ENCODE data around the gene RCCD1. TPM values are rescaled to one million over a fixed set of nuclear protein-coding genes. Genes with fewer than 3 reads are reported as not detected.

Gene RCCD1
- total RNA-seq, 1 experiment from 2014 or later, result 26.1 TPM

DNA sequence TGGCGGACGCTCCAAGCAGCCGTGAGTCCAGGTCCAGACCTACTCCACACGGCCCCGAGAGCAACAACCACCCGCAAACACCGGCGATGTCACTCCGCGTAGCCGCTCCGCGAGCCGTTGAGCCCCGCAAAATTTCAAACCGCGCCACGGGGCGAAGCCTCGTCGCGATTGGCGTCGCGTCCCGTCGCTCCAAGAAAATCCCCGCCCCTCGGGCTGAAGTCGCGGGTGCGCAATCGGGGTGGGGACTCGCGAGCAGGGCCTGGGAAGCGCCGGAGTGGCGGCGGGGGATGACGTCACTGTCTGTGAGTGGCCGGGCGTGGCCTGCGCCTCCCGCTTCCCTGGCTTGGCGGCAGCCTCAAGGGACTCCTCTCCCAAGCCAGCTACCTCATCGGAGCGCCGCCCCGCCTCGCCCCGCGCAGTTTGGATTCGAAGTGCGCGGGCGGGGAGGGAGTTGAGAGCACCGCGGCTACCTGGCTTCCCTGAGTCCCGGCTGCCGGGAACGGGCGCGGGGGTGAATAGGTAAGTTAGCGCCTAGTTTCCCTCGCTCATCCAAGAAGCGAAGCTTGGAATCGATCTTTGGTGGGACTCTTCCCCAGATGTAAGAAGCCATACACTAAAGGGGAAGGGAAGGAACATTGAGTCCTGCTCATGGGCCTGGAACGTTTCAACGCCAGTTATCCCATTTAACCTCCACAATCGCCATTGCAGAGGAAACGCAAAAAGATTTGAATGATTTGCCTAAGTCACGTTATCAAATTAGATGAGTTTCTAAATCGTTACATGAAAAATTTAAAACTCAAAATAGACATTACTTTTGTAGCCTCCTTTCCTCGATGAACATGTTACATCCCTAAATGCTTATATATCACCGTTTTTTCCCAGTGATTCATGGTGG lies 40.0 kb downstream of the RCCD1 start, which contains the start of gene PRC1 (continued):
- TF ChIP-seq, protein P1, sequence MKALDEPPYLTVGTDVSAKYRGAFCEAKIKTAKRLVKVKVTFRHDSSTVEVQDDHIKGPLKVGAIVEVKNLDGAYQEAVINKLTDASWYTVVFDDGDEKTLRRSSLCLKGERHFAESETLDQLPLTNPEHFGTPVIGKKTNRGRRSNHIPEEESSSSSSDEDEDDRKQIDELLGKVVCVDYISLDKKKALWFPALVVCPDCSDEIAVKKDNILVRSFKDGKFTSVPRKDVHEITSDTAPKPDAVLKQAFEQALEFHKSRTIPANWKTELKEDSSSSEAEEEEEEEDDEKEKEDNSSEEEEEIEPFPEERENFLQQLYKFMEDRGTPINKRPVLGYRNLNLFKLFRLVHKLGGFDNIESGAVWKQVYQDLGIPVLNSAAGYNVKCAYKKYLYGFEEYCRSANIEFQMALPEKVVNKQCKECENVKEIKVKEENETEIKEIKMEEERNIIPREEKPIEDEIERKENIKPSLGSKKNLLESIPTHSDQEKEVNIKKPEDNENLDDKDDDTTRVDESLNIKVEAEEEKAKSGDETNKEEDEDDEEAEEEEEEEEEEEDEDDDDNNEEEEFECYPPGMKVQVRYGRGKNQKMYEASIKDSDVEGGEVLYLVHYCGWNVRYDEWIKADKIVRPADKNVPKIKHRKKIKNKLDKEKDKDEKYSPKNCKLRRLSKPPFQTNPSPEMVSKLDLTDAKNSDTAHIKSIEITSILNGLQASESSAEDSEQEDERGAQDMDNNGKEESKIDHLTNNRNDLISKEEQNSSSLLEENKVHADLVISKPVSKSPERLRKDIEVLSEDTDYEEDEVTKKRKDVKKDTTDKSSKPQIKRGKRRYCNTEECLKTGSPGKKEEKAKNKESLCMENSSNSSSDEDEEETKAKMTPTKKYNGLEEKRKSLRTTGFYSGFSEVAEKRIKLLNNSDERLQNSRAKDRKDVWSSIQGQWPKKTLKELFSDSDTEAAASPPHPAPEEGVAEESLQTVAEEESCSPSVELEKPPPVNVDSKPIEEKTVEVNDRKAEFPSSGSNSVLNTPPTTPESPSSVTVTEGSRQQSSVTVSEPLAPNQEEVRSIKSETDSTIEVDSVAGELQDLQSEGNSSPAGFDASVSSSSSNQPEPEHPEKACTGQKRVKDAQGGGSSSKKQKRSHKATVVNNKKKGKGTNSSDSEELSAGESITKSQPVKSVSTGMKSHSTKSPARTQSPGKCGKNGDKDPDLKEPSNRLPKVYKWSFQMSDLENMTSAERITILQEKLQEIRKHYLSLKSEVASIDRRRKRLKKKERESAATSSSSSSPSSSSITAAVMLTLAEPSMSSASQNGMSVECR (CRISPR knock-in tag; IDR thresholded peaks at IDR 0.05; ENCODE audit: borderline replicate concordance), result peak; percentile 80; the same call in 1 of the 2 replicates
- peak; percentile 82; the same call in 1 of the 2 replicates for TF ChIP-seq ZNF232 (CRISPR knock-in tag; IDR thresholded peaks at IDR 0.05)
- TF ChIP-seq FOXP4 (CRISPR knock-in tag; IDR thresholded peaks at IDR 0.05), result peak; percentile 81
- TF ChIP-seq GRHL2 (CRISPR knock-in tag; IDR thresholded peaks at IDR 0.05; ENCODE audit: insufficient replicate concordance, severe bottlenecking), result no peak
- TF ChIP-seq ZNF671 (CRISPR knock-in tag; IDR thresholded peaks at IDR 0.05), result 0 out of 2 replicates have a peak, but pooled peaks have one; percentile 21
- TF ChIP-seq ZNF219 (CRISPR knock-in tag; IDR thresholded peaks at IDR 0.05; ENCODE audit: borderline replicate concordance), result 0 out of 2 replicates have a peak, but pooled peaks have one; percentile 18
- TF ChIP-seq MYBL2 (CRISPR knock-in tag; IDR thresholded peaks at IDR 0.05), result peak; percentile 100
- 0 out of 2 replicates have a peak, but pooled peaks have one; percentile 27 for TF ChIP-seq ZNF121 (CRISPR knock-in tag; IDR thresholded peaks at IDR 0.05)
- no peak for TF ChIP-seq IRF2 (CRISPR knock-in tag; IDR thresholded peaks at IDR 0.05; ENCODE audit: borderline replicate concordance, low read depth)
- no peak for TF ChIP-seq JAZF1 (CRISPR knock-in tag; IDR thresholded peaks at IDR 0.05)
- no peak for TF ChIP-seq SOX15 (CRISPR knock-in tag; IDR thresholded peaks at IDR 0.05)
- peak; percentile 88 for TF ChIP-seq SP1 (CRISPR knock-in tag; conservative IDR thresholded peaks at IDR 0.05)
- TF ChIP-seq GABPB1 (CRISPR knock-in tag; IDR thresholded peaks at IDR 0.05), result peak; percentile 75
- TF ChIP-seq, protein P2, sequence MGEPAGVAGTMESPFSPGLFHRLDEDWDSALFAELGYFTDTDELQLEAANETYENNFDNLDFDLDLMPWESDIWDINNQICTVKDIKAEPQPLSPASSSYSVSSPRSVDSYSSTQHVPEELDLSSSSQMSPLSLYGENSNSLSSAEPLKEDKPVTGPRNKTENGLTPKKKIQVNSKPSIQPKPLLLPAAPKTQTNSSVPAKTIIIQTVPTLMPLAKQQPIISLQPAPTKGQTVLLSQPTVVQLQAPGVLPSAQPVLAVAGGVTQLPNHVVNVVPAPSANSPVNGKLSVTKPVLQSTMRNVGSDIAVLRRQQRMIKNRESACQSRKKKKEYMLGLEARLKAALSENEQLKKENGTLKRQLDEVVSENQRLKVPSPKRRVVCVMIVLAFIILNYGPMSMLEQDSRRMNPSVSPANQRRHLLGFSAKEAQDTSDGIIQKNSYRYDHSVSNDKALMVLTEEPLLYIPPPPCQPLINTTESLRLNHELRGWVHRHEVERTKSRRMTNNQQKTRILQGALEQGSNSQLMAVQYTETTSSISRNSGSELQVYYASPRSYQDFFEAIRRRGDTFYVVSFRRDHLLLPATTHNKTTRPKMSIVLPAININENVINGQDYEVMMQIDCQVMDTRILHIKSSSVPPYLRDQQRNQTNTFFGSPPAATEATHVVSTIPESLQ (CRISPR knock-in tag; IDR thresholded peaks at IDR 0.05), result no peak
- TF ChIP-seq MAX (CRISPR knock-in tag; IDR thresholded peaks at IDR 0.05), result peak; percentile 91
- no peak for TF ChIP-seq ELF4 (CRISPR knock-in tag; IDR thresholded peaks at IDR 0.05; ENCODE audit: low read depth)
- TF ChIP-seq SMAD3 (CRISPR knock-in tag; IDR thresholded peaks at IDR 0.05; ENCODE audit: borderline replicate concordance), result no peak
- TF ChIP-seq, protein P3, sequence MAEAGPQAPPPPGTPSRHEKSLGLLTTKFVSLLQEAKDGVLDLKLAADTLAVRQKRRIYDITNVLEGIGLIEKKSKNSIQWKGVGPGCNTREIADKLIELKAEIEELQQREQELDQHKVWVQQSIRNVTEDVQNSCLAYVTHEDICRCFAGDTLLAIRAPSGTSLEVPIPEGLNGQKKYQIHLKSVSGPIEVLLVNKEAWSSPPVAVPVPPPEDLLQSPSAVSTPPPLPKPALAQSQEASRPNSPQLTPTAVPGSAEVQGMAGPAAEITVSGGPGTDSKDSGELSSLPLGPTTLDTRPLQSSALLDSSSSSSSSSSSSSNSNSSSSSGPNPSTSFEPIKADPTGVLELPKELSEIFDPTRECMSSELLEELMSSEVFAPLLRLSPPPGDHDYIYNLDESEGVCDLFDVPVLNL (CRISPR knock-in tag; IDR thresholded peaks at IDR 0.05; ENCODE audit: borderline replicate concordance, low read depth), result peak; percentile 89; the same call in 1 of the 2 replicates
- TF ChIP-seq, protein P4, sequence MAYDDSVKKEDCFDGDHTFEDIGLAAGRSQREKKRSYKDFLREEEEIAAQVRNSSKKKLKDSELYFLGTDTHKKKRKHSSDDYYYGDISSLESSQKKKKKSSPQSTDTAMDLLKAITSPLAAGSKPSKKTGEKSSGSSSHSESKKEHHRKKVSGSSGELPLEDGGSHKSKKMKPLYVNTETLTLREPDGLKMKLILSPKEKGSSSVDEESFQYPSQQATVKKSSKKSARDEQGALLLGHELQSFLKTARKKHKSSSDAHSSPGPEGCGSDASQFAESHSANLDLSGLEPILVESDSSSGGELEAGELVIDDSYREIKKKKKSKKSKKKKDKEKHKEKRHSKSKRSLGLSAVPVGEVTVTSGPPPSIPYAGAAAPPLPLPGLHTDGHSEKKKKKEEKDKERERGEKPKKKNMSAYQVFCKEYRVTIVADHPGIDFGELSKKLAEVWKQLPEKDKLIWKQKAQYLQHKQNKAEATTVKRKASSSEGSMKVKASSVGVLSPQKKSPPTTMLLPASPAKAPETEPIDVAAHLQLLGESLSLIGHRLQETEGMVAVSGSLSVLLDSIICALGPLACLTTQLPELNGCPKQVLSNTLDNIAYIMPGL (CRISPR knock-in tag; IDR thresholded peaks at IDR 0.05), result peak; percentile 92
- TF ChIP-seq TP53 (CRISPR knock-in tag; IDR thresholded peaks at IDR 0.05), result no peak; the same call in 1 of the 2 replicates
- TF ChIP-seq, protein P5, sequence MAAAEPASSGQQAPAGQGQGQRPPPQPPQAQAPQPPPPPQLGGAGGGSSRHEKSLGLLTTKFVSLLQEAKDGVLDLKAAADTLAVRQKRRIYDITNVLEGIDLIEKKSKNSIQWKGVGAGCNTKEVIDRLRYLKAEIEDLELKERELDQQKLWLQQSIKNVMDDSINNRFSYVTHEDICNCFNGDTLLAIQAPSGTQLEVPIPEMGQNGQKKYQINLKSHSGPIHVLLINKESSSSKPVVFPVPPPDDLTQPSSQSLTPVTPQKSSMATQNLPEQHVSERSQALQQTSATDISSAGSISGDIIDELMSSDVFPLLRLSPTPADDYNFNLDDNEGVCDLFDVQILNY (CRISPR knock-in tag; IDR thresholded peaks at IDR 0.05), result peak; percentile 96; the same call in 1 of the 2 replicates
- no peak for TF ChIP-seq NR1H2 (CRISPR knock-in tag; IDR thresholded peaks at IDR 0.05)
- no peak; the same call in 1 of the 2 replicates for TF ChIP-seq CBFB (CRISPR knock-in tag; IDR thresholded peaks at IDR 0.05; ENCODE audit: low read depth)
- TF ChIP-seq FOXJ3 (CRISPR knock-in tag; IDR thresholded peaks at IDR 0.05; ENCODE audit: borderline replicate concordance), result no peak

Data from WTC11 (cell line).